Measurements from ENCODE around the gene FREM1.

FREM1 gene

GRCh38 chr9:14719231-14719923 is 190.9 kb downstream of the FREM1 start:
- TF ChIP-seq CEBPB (IDR thresholded peaks at IDR 0.05) (no peak), ZBTB7A (IDR thresholded peaks at IDR 0.05; ENCODE audit: low read depth) (no peak), EP300 (IDR thresholded peaks at IDR 0.05; ENCODE audit: borderline replicate concordance) (no peak)

- TF ChIP-seq ZBTB7A (IDR thresholded peaks at IDR 0.05; ENCODE audit: low read depth) (no peak), TCF12 (IDR thresholded peaks at IDR 0.05; ENCODE audit: low read depth) (no peak), CREB1 (IDR thresholded peaks at IDR 0.05; ENCODE audit: low read depth) (no peak), YY1 (IDR thresholded peaks at IDR 0.05; ENCODE audit: low read depth) (no peak), USF1 (IDR thresholded peaks at IDR 0.05) (no peak), TAF1 (IDR thresholded peaks at IDR 0.05; ENCODE audit: low read depth) (no peak), EP300 (IDR thresholded peaks at IDR 0.05; ENCODE audit: borderline replicate concordance) (no peak), REST (IDR thresholded peaks at IDR 0.05; ENCODE audit: low read depth) (no peak), RAD21 (IDR thresholded peaks at IDR 0.05; ENCODE audit: low read depth) (no peak), EGR1 (IDR thresholded peaks at IDR 0.05) (no peak), TEAD4 (IDR thresholded peaks at IDR 0.05) (no peak), FOXM1 (IDR thresholded peaks at IDR 0.05; ENCODE audit: borderline replicate concordance, low read depth) (no peak), MAX (IDR thresholded peaks at IDR 0.05) (no peak)
Observed at GRCh38 chr9:14715102-14715501, 195.1 kb downstream of the FREM1 start.

GRCh38 chr9:14713187-14713767 is 197.0 kb downstream of the FREM1 start:
- TF ChIP-seq RAD21 (IDR thresholded peaks at IDR 0.05; ENCODE audit: low read depth) = no peak
- TF ChIP-seq EP300 (IDR thresholded peaks at IDR 0.05; ENCODE audit: borderline replicate concordance) = no peak
- no peak for TF ChIP-seq MAX (IDR thresholded peaks at IDR 0.05)
- no peak for TF ChIP-seq TCF12 (IDR thresholded peaks at IDR 0.05; ENCODE audit: low read depth)
- no peak for TF ChIP-seq CEBPB (IDR thresholded peaks at IDR 0.05)
- TF ChIP-seq EGR1 (IDR thresholded peaks at IDR 0.05) = no peak
- no peak for TF ChIP-seq FOXM1 (IDR thresholded peaks at IDR 0.05; ENCODE audit: borderline replicate concordance, low read depth)
- no peak for TF ChIP-seq CREB1 (IDR thresholded peaks at IDR 0.05; ENCODE audit: low read depth)
- no peak for TF ChIP-seq TEAD4 (IDR thresholded peaks at IDR 0.05)
- no peak for TF ChIP-seq NFIC (IDR thresholded peaks at IDR 0.05)
- TF ChIP-seq REST (IDR thresholded peaks at IDR 0.05; ENCODE audit: low read depth) = no peak
- TF ChIP-seq USF1 (IDR thresholded peaks at IDR 0.05) = no peak
- TF ChIP-seq TAF1 (IDR thresholded peaks at IDR 0.05; ENCODE audit: low read depth) = no peak
- no peak for TF ChIP-seq YY1 (IDR thresholded peaks at IDR 0.05; ENCODE audit: low read depth)

GRCh38 chr9:14710804-14711203 is 199.4 kb downstream of the FREM1 start:
- TF ChIP-seq RAD21 (IDR thresholded peaks at IDR 0.05; ENCODE audit: low read depth) = no peak
- no peak for TF ChIP-seq FOXM1 (IDR thresholded peaks at IDR 0.05; ENCODE audit: borderline replicate concordance, low read depth)
- TF ChIP-seq YY1 (IDR thresholded peaks at IDR 0.05; ENCODE audit: low read depth) = no peak
- TF ChIP-seq TCF12 (IDR thresholded peaks at IDR 0.05; ENCODE audit: low read depth) = no peak
- TF ChIP-seq MAX (IDR thresholded peaks at IDR 0.05) = no peak
- no peak for TF ChIP-seq ZBTB7A (IDR thresholded peaks at IDR 0.05; ENCODE audit: low read depth)
- no peak for TF ChIP-seq EGR1 (IDR thresholded peaks at IDR 0.05)
- TF ChIP-seq USF1 (IDR thresholded peaks at IDR 0.05) = no peak
- no peak for TF ChIP-seq TEAD4 (IDR thresholded peaks at IDR 0.05)
- TF ChIP-seq NFIC (IDR thresholded peaks at IDR 0.05) = no peak

- TF ChIP-seq FOXM1 (IDR thresholded peaks at IDR 0.05; ENCODE audit: borderline replicate concordance, low read depth) = no peak
- no peak for TF ChIP-seq TEAD4 (IDR thresholded peaks at IDR 0.05)
- no peak for TF ChIP-seq TCF12 (IDR thresholded peaks at IDR 0.05; ENCODE audit: low read depth)
- no peak for TF ChIP-seq MAX (IDR thresholded peaks at IDR 0.05)
- TF ChIP-seq USF1 (IDR thresholded peaks at IDR 0.05) = no peak
Observed at GRCh38 chr9:14706530-14707140, 203.6 kb downstream of the FREM1 start.

All from Ishikawa (cell line).